Ishikawa (cell line): Measurements from ENCODE around the gene COL6A6.
A peak's percentile ranks its signal among the peaks of the same experiment; 100 is the strongest.

Experiments used
- CEBPB ChIP-seq: IDR thresholded peaks from 2 replicates; pipeline ENCODE4 v1.6.1; 2012
- CREB1 ChIP-seq: IDR thresholded peaks from 2 replicates; pipeline ENCODE4 v1.6.1; 2012; ENCODE audit warnings: low read depth
- EGR1 ChIP-seq: IDR thresholded peaks from 2 replicates; pipeline ENCODE4 v1.6.1; 2012
- EP300 ChIP-seq: IDR thresholded peaks from 2 replicates; pipeline ENCODE4 v1.6.1; 2012; ENCODE audit warnings: borderline replicate concordance
- FOXM1 ChIP-seq: IDR thresholded peaks from 2 replicates; pipeline ENCODE4 v1.6.1; 2012; ENCODE audit warnings: low read depth, borderline replicate concordance
- NFIC ChIP-seq: IDR thresholded peaks from 2 replicates; pipeline ENCODE4 v1.6.1; 2012
- RAD21 ChIP-seq: IDR thresholded peaks from 2 replicates; pipeline ENCODE4 v1.6.1; 2012; ENCODE audit warnings: low read depth
- TAF1 ChIP-seq: IDR thresholded peaks from 2 replicates; pipeline ENCODE4 v1.6.1; 2012; ENCODE audit warnings: low read depth, mild to moderate bottlenecking
- TCF12 ChIP-seq: IDR thresholded peaks from 2 replicates; pipeline ENCODE4 v1.6.1; 2012; ENCODE audit warnings: low read depth
- TEAD4 ChIP-seq: IDR thresholded peaks from 2 replicates; pipeline ENCODE4 v1.6.1; 2012
- USF1 ChIP-seq: IDR thresholded peaks from 2 replicates; pipeline ENCODE4 v1.6.1; 2012
- YY1 ChIP-seq: IDR thresholded peaks from 2 replicates; pipeline ENCODE4 v1.6.1; 2012; ENCODE audit warnings: low read depth
- ZBTB7A ChIP-seq: IDR thresholded peaks from 2 replicates; pipeline ENCODE4 v1.6.1; 2012; ENCODE audit warnings: low read depth
- TF ChIP-seq, protein P1 (sequence below): IDR thresholded peaks from 2 replicates; pipeline ENCODE4 v1.6.1; 2012; ENCODE audit warnings: low read depth, mild to moderate bottlenecking
- TF ChIP-seq, protein P2 (sequence below): IDR thresholded peaks from 2 replicates; pipeline ENCODE4 v1.6.1; 2012

The COL6A6 gene

DNA sequence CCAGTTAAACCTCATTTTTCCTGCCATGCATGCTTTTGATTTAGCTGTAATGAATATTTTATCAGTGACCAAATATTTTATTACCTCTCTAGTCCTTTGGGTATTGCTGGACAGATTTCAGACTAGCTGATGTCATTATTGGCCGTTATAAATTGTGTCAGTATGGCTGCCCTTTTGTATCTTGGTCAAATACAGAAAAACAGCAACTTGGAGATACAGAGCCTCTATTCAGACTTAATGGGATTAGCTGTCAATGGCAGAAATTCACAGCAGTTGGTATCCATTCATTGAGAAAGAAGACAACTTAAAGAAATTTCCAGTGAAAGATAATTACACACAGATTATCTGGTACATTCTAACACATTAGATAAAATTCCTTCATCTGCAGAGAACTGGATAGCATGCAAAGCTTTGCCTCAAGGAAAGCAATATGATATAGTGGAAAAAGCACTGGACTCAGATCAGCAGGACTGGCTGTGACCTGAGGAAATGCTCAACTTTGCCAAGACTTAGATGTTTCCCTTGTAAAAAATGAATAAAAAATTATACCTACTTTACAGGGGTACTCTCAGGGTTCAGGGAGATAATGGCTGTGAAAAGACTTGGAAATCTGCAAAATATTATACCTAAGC is 20.8 kb downstream of the COL6A6 start:
- TF ChIP-seq, protein P1, sequence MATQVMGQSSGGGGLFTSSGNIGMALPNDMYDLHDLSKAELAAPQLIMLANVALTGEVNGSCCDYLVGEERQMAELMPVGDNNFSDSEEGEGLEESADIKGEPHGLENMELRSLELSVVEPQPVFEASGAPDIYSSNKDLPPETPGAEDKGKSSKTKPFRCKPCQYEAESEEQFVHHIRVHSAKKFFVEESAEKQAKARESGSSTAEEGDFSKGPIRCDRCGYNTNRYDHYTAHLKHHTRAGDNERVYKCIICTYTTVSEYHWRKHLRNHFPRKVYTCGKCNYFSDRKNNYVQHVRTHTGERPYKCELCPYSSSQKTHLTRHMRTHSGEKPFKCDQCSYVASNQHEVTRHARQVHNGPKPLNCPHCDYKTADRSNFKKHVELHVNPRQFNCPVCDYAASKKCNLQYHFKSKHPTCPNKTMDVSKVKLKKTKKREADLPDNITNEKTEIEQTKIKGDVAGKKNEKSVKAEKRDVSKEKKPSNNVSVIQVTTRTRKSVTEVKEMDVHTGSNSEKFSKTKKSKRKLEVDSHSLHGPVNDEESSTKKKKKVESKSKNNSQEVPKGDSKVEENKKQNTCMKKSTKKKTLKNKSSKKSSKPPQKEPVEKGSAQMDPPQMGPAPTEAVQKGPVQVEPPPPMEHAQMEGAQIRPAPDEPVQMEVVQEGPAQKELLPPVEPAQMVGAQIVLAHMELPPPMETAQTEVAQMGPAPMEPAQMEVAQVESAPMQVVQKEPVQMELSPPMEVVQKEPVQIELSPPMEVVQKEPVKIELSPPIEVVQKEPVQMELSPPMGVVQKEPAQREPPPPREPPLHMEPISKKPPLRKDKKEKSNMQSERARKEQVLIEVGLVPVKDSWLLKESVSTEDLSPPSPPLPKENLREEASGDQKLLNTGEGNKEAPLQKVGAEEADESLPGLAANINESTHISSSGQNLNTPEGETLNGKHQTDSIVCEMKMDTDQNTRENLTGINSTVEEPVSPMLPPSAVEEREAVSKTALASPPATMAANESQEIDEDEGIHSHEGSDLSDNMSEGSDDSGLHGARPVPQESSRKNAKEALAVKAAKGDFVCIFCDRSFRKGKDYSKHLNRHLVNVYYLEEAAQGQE: no peak
- TF ChIP-seq ZBTB7A: no peak
- TF ChIP-seq NFIC: no peak
- no peak for TF ChIP-seq USF1
- no peak for TF ChIP-seq TAF1
- TF ChIP-seq EGR1: no peak
- TF ChIP-seq, protein P2, sequence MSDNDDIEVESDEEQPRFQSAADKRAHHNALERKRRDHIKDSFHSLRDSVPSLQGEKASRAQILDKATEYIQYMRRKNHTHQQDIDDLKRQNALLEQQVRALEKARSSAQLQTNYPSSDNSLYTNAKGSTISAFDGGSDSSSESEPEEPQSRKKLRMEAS: no peak
- TF ChIP-seq CREB1: no peak
- no peak for TF ChIP-seq YY1
- TF ChIP-seq FOXM1: no peak
- no peak for TF ChIP-seq TCF12
- no peak for TF ChIP-seq TEAD4
- TF ChIP-seq RAD21: no peak
- no peak for TF ChIP-seq CEBPB
- no peak for TF ChIP-seq EP300

DNA sequence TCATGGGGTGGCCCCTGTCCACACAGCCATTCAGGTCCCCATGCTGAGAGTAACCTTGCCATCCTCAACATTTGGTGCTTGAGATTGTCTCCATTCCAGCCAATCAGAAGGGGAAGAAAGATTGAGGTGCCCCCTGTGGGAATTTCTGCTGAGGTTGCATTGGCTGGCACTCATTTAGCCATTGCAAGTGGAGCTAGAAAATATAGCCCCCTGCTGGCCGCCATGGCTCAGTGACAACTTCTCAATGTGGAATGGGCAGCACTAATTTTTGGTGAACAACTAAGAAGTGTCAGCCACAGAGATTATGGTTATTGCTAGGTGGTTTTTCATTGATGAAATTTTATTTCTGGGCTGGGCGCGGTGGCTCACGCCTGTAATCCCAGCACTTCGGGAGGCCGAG is 22.0 kb downstream of the COL6A6 start:
- TF ChIP-seq, protein P2: no peak
- TF ChIP-seq RAD21: peak; percentile 68

DNA sequence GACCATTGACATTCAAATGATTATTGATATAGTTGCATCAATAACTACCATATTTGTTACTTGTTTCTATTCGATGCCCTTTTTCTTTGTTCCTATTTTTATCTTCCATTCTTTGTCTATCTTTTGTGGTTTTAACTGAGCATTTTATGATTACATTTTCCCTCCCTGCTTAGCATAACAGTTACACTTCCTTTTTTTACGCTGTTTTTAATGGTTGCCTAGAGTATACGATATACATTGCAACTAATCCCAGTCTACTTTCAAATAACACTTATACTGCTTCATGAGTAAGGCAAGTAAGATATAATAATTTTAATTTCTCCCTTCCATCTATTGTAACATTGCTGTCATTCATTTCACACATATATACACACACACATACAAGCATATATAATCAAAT is 26.3 kb downstream of the COL6A6 start:
- TF ChIP-seq, protein P1: no peak

DNA sequence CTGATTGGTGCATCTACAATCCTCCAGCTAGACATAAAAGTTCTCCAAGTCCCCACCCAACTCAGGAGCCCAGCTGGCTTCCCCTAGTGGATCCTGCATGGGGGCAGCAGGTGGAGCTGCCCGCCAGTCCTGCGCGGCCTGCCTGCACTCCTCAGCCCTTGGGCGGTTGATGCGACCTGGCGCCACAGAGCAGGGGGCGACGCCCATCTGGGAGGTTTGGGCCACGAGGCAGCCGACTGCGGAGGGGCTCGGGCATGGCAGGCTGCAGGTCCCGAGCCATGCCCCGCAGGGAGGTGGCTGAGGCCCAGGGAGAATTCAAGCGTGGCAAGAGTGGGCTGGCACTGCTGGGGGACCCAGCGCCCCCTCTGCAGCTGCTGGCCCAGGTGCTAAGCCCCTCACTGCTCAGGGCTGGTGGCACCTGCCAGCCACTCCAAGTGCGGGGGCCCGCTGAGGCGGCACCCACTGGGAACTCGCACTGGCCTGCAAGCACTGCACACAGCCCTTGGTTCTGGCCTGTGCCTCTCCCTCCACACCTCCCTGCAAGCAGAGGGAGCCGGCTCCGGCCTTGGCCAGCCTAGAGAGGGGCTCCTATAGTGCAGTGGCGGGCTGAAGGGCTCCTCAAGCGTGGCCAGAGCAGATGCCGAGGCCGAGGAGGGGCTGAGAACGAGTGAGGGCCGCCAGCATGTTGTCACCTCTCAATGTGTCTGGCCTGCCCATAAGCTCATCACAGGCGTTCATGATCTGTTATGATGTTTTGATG is 30.1 kb downstream of the COL6A6 start:
- TF ChIP-seq CREB1 (no peak), USF1 (no peak), YY1 (no peak), RAD21 (no peak), EGR1 (no peak), EP300 (no peak), NFIC (no peak), TAF1 (no peak), CEBPB (no peak), TEAD4 (no peak), FOXM1 (no peak), TCF12 (no peak), ZBTB7A (no peak)
- TF ChIP-seq, protein P2: no peak
- TF ChIP-seq, protein P1: no peak
